HG03432 (cell line): ENCODE measurements around the gene DLGAP1.
A peak's percentile ranks its signal among the peaks of the same experiment; 100 is the strongest.
"Not testable (repeated sequence)": the region's sequence is repeated elsewhere in the genome, so short reads cannot be mapped to it uniquely, and the experiment has no call there.

ENCODE experiments used
- ATAC-seq: cut with Tn5 transposase; IDR thresholded peaks from one replicate; pipeline ENCODE4 v1.9.1; 2021; ENCODE audit warnings: mild to moderate bottlenecking, moderate library complexity; ENCODE audit not compliant: unreplicated experiment

Gene DLGAP1

DNA sequence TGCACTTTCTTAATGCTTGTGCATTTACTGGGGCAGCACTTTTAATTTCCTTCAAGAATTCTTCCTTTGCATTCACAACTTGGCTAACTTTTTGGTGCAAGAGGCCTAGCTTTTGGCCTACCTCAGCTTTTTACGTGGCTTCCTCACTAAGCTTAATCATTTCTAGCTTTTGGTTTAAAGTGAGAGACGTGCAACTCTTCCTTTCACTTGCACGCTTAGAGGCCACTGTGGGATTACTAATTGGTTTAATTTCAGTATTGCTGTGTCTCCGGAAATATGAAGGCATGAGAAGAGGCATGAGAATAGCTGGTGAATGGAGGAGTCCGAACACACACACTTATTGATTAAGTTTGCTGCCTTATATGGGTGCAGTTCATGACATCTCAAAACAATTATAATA lies 354.1 kb downstream of the DLGAP1 start:
- peak; percentile 51 for ATAC-seq

DNA sequence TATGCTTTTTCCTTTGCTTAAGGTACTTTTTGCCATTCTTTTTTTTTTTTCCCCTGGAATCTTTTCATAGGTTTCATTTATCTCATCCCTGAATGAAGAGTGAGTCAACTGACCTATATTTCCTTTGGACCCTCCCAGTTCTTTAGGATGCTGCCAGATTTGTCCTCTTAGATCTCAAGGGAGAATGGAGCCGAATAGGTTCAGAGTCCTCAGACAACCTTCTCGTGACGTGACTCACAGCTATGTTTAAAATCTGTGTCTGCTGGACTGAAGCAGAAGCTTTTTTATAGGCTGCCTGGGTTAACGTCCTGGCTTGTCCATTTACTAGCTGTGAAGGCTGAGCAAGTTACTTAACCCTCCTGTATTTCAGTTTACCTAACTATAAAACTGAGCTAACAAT lies 358.6 kb downstream of the DLGAP1 start:
- no peak for ATAC-seq

DNA sequence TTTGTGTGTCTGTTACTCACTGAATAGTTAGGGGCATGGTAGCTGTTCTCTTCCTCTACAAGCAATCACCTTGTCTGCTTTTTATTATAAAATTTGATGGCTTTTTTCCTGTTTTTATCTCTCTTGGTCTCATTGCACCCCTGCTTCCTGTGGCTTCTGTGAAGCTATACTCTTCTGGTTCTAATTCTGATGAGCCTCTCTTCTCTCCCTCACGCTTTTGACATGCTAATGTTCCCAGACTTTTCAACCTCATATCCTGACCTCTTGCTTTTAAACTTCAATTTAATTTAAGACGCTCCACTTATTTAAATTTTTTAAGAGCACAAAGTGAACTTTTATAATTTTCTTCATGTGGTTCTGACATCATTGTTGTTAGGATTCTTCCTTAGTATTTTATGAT lies 361.4 kb downstream of the DLGAP1 start:
- ATAC-seq: no peak

DNA sequence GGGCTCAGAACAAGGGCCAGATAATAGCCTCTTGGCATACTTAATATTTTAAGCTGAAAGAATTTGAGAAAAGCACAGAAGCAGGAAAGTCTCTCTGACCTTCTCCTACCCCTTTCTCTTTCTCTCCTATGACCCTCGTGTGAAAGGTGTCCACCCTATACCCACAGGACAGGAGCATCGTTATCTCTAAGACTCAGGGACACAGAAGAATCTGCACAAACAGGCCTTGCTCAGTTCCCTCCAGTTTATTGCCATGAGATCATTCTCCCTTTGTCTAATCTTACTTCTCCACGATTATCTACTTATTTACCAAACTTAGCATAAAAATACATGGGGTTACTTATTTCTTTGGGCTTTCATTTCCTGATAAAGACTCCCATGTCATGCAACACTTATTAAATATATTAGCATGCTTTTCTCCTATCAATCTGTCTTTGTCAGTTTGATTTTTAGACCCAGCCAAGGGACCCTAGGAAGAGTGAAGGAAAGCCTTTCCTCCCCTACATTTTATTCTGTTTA lies 370.7 kb downstream of the DLGAP1 start:
- no peak for ATAC-seq

DNA sequence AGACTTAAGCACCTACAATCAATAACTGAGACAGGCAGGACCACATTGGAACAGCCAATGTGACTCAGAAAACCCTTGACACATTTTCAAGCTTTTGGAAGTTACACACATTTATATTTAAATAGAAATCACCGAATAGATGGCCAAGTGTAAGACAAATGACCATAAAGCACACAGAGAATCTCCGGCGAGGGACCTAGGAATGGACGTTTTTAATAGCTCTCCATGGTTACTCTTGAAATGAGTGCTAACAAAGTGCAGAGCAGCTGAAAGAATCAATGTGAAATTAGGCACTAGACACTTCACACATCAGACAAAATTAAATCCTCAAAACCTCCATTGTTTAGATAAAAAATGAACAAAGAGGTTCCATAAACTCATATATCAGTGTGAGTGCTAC lies 376.9 kb downstream of the DLGAP1 start:
- no peak for ATAC-seq

DNA sequence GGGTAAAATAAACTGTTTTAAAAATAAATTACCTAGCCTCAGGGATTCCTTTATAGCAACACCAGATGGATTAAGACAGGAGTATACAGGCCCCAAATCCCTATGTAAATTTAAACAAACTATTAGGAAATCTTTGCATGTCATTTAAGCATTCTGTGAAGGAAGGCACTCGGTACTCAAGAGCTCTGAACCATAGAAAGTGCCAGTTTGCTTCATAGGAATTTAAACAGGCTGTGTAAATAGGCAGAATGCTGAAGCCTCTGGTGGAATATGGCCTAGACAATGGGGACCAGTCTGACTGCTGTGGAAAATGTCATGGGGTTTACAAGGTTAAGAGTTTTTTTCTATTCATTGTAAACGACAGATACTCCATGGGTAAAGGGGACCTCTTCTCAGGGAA lies 377.4 kb downstream of the DLGAP1 start:
- no peak for ATAC-seq

DNA sequence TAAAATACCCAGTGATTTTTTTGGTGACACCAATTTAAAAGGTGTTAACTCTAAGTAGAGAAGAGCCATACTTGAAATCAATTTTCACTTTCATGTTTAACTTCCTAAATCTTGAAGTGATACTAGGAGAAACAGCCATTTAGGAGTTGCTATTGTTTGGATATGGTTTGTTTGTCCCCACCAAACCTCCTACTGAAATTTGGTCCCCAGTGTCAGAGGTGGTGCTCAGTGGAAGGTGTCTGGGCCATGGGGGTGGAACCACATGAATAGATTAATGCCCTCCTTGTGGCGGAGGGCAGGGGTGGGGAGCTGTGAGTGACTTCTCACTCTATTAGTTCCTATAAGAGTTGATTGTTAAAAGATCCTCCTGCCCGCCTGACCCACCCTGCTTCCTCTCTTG lies 377.9 kb downstream of the DLGAP1 start:
- ATAC-seq: no peak

DNA sequence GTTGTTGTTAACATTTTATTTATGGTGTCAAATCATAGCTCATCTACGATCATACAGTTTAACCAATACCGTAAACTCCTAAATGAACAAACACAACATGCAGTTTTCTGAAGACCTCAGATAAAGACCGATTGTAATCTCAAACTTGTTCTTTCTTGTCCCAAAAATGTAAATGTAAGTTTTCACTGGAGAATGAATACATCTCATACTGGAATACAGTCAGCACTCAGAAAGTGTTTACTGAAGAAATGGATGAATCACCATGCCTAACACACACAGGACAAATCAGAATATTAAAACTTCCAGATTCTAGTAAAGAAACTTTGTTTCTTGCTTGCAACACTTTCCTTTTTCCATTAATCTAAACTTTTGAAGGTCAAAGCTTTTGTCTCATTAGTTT lies 380.5 kb downstream of the DLGAP1 start:
- no peak for ATAC-seq

DNA sequence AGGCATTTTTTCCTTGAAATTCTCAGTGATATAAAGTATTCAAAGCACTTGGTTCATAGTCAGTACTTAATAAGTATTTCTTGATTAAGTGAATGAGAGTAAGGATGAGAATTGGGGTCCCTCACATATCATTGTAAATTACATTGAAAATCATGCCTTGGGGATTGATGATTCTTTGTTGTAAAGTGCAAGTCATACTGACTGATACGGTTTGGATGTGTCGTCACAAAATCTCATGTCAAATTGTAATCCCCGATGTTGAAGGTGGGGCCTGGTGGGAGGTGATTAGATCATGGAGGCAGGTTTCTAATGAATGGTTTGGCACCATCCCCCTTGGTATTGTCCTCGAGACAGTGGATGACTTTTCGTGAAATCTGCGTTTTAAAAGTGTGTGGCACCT lies 385.9 kb downstream of the DLGAP1 start:
- no peak for ATAC-seq

DNA sequence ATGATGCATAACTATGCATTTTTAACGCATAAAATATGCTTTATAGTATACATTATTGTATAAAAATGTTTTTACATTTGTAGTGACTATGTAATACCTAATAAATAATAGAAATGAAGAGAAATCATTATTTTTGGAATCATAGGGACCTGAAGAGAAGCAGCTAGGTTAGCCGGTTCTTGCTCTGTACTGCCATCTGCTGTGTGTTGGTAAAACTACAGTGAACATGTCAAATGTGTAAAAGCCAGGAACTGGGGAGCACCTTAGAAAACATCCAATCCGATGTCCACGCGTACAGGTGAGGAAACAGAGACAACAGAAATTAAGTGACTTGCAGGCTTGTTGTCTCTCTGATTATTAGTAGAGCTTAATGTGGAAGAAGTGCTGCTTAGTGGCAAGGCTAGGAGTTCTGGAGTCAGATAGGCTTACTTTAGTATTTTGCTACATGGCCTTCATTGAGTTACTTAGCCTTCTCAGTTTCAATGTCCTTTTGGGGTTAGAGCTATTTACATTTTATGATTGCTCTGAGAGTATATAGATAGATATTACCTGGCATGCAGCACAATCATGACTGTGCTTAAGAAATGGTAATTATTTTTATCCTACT lies 386.5 kb downstream of the DLGAP1 start:
- ATAC-seq: peak; percentile 77

DNA sequence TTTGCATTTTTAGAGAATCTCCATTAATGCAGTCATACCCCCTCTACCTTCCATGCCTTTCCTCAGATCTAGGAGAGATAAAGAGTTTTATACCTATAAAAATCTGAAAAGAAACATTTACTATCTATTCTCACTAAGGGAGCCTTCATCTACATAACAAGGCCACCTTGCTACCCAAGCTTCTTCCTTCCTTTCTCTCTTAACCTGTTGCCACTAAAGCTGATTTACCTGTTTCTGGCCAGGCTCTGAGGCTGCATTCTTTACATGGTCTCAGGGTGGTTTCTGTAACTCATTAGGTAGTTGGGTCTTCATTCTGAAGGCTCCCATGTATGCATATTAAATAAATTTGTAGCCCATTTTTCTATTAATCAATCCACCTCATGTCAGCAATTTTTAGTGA lies 391.6 kb downstream of the DLGAP1 start:
- no peak for ATAC-seq

DNA sequence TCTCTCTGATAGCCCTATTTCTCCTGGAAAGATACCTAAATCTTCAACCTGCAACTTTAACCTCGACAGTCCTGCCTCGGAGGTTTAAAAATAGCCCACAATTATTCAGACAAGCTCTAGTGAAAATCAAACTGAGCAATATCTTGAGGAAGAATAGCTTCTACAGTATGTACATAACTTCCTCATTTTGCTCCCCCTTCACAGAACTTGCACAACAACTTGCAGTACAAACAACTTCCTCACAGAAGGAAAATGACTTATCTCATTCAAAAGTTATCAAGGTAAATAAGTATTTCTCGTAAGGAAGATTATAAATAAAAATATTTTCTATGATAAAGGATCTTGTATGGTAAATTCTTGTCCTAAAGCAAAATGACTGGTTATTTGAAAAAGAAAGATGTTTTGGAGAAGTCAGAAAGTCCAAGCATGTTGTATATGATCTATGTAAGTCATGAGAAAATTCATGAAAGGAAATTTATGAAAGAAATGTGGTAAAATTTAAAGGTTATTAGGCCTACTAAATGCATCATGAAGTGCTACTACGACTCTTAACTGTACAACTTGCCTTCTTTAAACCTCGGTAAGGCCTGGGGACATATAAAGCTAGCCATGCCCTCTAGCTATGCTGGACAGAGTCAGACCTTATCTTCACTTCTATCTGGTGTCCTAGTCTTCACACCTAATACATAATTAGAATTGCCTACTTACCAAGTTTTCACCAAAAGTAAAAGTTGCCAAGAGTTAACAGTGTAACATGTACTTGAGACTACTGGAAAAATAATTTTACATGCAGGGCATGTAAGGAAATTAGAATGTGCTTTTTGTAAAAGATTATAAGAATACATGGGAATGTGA lies 394.5 kb downstream of the DLGAP1 start:
- no peak for ATAC-seq

DNA sequence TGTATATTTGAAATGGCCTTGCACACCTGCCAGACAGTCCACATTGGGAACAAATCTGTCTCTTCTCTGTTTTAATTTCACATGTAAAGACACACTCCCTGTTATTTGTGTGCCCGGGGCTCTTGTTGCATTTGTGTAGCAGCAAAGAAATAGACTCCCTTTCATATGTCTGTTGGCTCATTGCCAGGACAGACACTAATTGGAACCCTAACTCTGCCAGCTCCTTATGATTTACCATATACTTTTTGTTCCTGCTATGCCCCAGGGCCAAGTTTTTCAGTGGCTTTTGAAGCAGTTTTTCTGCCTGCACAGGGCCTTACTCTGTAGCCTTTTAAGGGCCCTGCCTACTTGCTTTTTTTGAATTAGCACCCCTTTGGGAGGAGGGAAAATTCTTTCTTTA lies 396.9 kb downstream of the DLGAP1 start:
- no peak for ATAC-seq

DNA sequence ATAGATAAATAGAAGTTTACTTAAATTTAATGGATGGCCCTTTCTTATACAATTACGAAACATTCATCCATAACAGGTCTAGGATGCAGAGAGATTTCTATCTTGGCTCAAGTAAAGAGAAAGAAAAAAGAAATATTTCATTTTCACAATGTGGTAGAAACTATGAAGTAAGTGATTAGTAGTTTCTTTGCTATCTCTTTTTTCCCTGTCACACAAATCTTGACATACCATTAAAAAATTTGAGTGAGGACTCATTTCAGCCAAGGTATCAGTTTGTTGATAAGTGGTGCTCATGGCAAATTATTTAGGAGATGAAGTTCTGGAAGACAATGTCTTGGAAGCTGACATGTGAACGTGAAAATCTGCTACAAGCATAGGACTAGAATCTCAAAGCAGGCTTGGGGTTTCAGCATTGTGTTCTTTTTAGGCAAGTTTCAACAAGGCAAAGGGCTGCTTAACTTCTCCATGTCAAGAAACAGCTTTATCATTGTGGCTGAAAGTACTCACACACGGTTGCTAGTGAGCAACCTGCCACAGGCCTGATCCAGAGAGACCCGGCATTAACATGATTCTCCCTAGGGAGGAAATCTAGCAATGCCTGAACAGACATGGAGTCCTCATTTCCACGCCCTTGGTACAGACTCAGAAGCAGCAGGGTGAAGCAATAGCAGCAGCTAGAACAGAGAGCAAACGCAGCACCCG lies 414.6 kb downstream of the DLGAP1 start:
- ATAC-seq: no peak

DNA sequence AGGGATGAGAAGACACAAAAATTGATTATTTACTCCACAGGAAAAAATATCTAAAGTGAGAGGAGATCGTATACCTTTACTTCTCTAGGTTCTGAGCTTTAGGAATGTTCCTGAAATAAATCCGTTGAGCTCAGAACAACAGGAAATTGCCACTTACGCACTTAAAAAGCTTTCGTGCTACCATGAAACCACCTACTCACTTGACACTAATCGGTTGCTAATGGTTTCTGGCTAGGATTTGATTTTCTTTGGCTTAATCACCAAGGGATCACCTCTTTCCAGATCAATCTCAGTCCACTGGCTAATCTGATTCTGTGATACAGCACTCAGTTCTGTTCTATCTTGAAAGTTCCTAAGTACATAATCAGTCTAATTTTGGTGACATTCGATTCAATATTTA lies 419.6 kb downstream of the DLGAP1 start:
- no peak for ATAC-seq

DNA sequence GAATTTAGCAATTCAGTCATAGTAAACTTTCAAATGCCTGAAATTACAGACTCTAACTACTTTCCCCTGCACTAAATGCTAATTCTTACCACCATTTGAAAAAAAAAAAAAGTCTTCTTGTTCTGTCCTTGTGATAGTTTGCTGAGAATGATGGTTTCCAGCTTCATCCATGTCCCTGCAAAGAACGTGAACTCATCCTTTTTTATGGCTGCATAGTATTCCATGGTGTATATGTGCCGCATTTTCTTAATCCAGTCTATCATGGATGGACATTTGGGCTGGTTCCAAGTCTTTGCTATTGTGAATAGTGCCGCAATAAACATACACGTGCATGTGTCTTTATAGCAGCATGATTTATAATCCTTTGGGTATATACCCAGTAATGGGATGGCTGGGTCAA lies 420.3 kb downstream of the DLGAP1 start:
- not testable (repeated sequence) for ATAC-seq

DNA sequence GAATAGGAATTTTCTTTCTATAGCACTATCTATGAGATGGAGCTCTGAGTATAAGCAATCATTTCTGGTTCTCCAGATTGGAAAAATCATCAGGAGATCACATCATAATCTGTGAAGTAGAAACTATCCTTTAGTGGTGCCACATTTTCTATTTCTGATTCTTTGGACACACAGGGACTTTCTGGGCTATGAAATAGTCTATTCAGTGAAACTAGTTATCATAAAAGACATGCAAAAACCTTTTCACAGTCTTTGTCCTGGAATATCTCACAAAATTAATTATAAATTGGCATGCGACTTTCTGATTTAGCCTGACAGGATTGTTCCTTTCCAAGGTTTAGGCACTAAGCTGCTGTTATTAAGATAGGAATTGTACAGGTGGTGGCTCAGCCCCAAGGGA lies 428.6 kb downstream of the DLGAP1 start:
- ATAC-seq: no peak

DNA sequence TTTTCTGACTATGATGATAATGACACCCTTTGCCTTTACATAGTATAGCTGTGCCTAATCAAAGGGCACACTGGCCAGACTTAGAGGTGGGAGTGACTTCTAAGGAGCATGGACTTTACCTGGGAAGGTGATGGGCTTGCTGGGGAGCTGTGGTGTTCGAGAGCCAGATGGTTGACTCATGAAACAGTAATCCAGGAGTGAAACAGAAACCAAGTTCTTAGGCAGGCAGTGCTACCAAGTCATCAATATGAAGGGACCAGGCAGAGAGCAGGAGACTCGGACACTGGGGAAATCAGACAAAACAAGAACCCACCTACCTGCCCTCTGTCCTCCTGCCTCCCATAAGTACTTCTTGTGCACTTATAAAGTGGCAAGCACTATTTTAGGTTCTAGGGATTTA lies 430.4 kb downstream of the DLGAP1 start:
- no peak for ATAC-seq

DNA sequence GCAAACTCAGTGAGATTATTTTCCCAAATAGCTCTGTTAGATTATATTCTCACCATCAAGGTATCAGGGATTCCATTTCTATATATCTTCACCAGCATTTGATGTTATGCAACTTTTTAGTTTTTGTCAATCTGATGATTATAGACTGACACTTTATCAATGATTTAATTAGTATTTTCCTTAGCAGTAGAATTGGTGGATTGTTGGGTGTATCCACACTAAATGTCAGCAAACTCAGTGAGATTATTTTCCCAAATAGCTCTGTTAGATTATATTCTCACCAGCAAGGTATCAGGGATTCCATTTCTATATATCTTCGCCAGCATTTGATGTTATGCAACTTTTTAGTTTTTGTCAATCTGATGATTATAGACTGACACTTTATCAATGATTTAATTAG lies 432.4 kb downstream of the DLGAP1 start:
- not testable (repeated sequence) for ATAC-seq

DNA sequence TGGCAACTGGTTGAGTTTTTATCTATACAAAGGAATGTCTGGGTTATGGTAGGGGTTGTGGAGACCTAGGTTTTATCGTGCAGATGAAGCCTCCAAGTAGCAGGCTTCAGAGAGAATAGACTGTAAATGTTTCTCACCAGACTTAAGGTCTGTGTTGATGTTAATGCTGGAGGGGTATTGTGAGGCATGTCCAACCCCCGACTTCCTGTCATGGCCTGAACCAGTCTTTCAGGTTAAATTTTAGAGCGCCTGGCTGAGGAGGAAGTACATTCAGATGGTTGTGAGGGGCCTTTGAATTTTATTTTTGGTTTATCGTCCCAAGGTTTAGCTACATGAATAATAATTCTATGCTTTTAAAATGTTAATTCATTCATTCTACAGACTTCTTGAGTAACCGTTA lies 435.1 kb downstream of the DLGAP1 start:
- no peak for ATAC-seq

DNA sequence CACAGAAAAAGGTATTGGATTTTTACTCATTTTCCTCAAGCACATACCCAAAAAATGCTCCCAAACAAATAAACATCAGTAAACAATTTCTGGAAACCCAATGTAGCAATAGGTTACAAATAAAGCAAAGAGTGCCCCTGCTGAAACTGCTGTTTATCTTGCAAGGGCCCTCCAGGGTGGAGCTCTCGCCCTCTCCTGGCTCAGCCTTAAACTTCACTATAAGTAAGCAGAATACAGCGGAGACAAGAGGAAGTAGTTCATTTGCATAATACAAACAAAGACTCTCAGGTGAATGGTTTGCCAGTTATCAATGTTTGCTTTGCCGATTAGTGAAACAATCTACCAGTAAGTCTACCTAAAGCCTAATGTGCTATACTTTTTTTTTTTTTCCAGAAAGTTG lies 437.6 kb downstream of the DLGAP1 start:
- ATAC-seq: peak; percentile 76
